KMS-11 (cell line): Measurements from ENCODE around the gene ATG3.

Source experiments
- H2AFZ ChIP-seq: fragments of 200-600 bp; sonication (generic); 2 replicates; pipeline ENCODE4 v1.6.1; 2016; ENCODE audit warnings: antibody characterized with exemption, mixed run types, low read depth
- H3K27ac ChIP-seq: fragments of 200-600 bp; sonication (generic); 2 replicates; pipeline ENCODE4 v1.6.1; 2016; ENCODE audit warnings: mild to moderate bottlenecking, mixed run types
- H3K27me3 ChIP-seq: fragments of 200-600 bp; sonication (generic); 2 replicates; pipeline ENCODE4 v1.6.1; 2017; ENCODE audit warnings: mild to moderate bottlenecking, low read depth, mixed run types, moderate library complexity; ENCODE audit not compliant: insufficient read depth
- H3K36me3 ChIP-seq: fragments of 200-600 bp; sonication (generic); 2 replicates; pipeline ENCODE4 v1.6.1; 2017; ENCODE audit warnings: mild to moderate bottlenecking, mixed run types; ENCODE audit not compliant: insufficient read depth
- H3K4me1 ChIP-seq: fragments of 200-600 bp; sonication (generic); 2 replicates; pipeline ENCODE4 v1.6.1; 2016; ENCODE audit warnings: mild to moderate bottlenecking, low read depth, mixed run types; ENCODE audit not compliant: poor library complexity, severe bottlenecking
- H3K4me2 ChIP-seq: fragments of 200-600 bp; sonication (generic); 2 replicates; pipeline ENCODE4 v1.7.0; 2016; ENCODE audit warnings: mild to moderate bottlenecking, mixed run types
- H3K4me3 ChIP-seq: fragments of 200-600 bp; sonication (generic); IDR thresholded peaks from 2 replicates; pipeline ENCODE4 v1.6.1; 2017; ENCODE audit warnings: low read depth, low read length, mixed read lengths; ENCODE audit not compliant: insufficient read depth
- H3K79me2 ChIP-seq: fragments of 200-600 bp; sonication (generic); 2 replicates; pipeline ENCODE4 v1.6.1; 2016; ENCODE audit warnings: low read depth, mixed run types; ENCODE audit not compliant: insufficient read depth
- H3K9ac ChIP-seq: fragments of 200-600 bp; sonication (generic); 2 replicates; pipeline ENCODE4 v1.6.1; 2016; ENCODE audit warnings: mild to moderate bottlenecking, mixed run types
- H4K20me1 ChIP-seq: fragments of 200-600 bp; sonication (generic); 2 replicates; pipeline ENCODE4 v1.6.1; 2016; ENCODE audit warnings: mild to moderate bottlenecking, mixed run types; ENCODE audit not compliant: insufficient read depth
- TF ChIP-seq, protein P1 (sequence below): fragments of 200-600 bp; sonication (generic); conservative IDR thresholded peaks from 2 replicates; pipeline ENCODE4 v1.6.1; 2017; ENCODE audit warnings: low read depth, mild to moderate bottlenecking, antibody characterized with exemption, low read length, moderate library complexity, mixed read lengths

Gene ATG3

DNA sequence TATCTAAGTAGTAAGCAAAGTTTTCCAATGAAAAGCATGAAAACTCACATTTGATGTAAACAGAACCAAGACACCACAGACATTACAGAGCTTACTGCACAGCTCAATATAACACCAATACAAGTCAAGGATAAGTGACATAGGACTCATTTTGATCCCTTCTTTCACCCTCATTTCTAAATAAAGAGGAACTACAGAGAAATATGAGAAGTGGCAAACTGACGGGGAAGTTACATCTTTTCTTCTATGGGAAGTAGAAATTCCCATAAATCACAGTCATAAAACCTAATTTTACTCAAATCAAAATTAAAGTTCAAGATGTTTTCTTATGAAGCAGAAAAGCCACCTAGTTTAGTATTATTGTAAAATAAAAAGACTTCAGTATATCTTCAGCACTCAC lies 3.8 kb downstream of the ATG3 start:
- Histone ChIP-seq H3K36me3 (no peaks in the 10 kb centered on the region; the same call in 1 of the 2 replicates), H3K79me2 (peaks cover 78% of the 10 kb centered on the region), H3K4me2 (no peak overlapping the region), H3K4me1 (peaks cover 30% of the 10 kb centered on the region), H3K4me3 (no peak overlapping the region), H4K20me1 (no peaks in the 10 kb centered on the region; the same call in 1 of the 2 replicates), H3K9ac (no peak overlapping the region), H3K27ac (no peak overlapping the region), H2AFZ (no peak overlapping the region), H3K27me3 (no peaks in the 10 kb centered on the region)
- TF ChIP-seq, protein P1, sequence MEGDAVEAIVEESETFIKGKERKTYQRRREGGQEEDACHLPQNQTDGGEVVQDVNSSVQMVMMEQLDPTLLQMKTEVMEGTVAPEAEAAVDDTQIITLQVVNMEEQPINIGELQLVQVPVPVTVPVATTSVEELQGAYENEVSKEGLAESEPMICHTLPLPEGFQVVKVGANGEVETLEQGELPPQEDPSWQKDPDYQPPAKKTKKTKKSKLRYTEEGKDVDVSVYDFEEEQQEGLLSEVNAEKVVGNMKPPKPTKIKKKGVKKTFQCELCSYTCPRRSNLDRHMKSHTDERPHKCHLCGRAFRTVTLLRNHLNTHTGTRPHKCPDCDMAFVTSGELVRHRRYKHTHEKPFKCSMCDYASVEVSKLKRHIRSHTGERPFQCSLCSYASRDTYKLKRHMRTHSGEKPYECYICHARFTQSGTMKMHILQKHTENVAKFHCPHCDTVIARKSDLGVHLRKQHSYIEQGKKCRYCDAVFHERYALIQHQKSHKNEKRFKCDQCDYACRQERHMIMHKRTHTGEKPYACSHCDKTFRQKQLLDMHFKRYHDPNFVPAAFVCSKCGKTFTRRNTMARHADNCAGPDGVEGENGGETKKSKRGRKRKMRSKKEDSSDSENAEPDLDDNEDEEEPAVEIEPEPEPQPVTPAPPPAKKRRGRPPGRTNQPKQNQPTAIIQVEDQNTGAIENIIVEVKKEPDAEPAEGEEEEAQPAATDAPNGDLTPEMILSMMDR, result no peak

DNA sequence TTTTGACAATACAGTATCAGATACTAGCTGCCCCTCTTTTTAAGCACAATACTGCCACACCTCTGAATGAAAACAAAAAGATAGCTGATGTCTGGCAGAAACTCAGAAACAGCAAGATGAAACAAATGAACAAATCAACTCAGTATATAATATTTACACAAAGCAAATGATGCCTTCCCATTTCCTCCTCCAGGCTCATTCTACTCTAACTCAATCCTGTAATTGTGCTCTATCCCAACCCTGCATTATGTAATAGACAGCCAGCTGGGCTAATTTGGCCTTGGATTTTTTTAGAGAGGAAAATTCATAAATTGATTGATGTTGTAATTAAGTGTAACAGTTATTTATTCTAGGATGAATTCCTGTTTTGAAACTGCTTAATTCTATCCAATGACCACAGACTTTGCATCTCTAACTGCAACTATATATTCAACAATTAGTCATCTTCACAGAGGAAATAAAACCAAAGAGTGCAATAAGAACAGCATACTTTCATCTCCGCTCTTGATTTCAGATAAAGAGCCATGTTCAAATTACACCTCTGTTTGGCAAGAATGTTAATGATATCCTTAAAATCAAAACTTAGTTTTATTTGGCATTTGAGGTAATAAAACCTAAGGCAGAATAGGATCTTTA lies 6.1 kb downstream of the ATG3 start:
- no peak overlapping the region for H2AFZ ChIP-seq
- no peak overlapping the region for H3K4me2 ChIP-seq
- TF ChIP-seq, protein P1, result no peak
- peaks cover under 1% of the 10 kb centered on the region; the same call in 1 of the 2 replicates for H3K36me3 ChIP-seq
- no peaks in the 10 kb centered on the region for H3K27me3 ChIP-seq
- H4K20me1 ChIP-seq, result no peaks in the 10 kb centered on the region; the same call in 1 of the 2 replicates
- H3K4me3 ChIP-seq, result no peak overlapping the region
- H3K27ac ChIP-seq, result no peak overlapping the region
- H3K9ac ChIP-seq, result no peak overlapping the region
- peaks cover 32% of the 10 kb centered on the region for H3K4me1 ChIP-seq
- H3K79me2 ChIP-seq, result peaks cover 83% of the 10 kb centered on the region

DNA sequence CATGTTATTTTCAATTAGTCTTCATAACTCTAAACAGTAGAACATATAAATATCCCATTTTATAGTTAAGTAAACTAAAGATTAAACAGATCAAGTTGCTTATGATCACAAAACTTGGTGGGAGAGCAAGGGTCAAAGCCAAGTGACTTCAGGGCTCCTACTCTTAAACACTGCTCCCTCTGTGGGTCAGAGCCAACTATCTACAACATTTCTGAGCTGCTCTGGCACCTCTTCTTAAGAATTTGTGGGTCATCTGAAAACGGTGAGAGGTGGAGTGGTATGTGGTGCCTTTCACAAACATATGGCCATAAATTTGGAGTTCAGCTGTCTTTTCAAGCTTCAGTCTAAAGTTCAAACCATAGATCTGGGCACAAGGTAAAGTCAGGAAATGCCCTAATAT lies 10.9 kb downstream of the ATG3 start:
- Histone ChIP-seq H3K36me3 (peaks cover 23% of the 10 kb centered on the region; the same call in 1 of the 2 replicates), H4K20me1 (no peaks in the 10 kb centered on the region; the same call in 1 of the 2 replicates), H3K27me3 (no peaks in the 10 kb centered on the region), H2AFZ (no peak overlapping the region), H3K4me1 (peaks cover 3% of the 10 kb centered on the region), H3K27ac (no peak overlapping the region), H3K4me3 (no peak overlapping the region), H3K9ac (no peak overlapping the region), H3K79me2 (peaks cover 41% of the 10 kb centered on the region; the same call in 1 of the 2 replicates), H3K4me2 (no peak overlapping the region)
- TF ChIP-seq, protein P1, result no peak

- peaks cover 26% of the 10 kb centered on the region; the same call in 1 of the 2 replicates for H3K36me3 ChIP-seq
- peaks cover 16% of the 10 kb centered on the region for H3K4me1 ChIP-seq
- no peak overlapping the region for H3K4me2 ChIP-seq
- no peak overlapping the region for H3K9ac ChIP-seq
- TF ChIP-seq, protein P1, result no peak
- H3K79me2 ChIP-seq, result peaks cover 6% of the 10 kb centered on the region; the same call in 1 of the 2 replicates
- H3K27me3 ChIP-seq, result no peaks in the 10 kb centered on the region
- H3K27ac ChIP-seq, result no peak overlapping the region
- no peaks in the 10 kb centered on the region for H4K20me1 ChIP-seq
- H3K4me3 ChIP-seq, result no peak overlapping the region
- no peak overlapping the region for H2AFZ ChIP-seq
Observed at GRCh38 chr3:112546216-112546759, 15.5 kb downstream of the ATG3 start.
